HepG2 (cell line): ENCODE results near the gene COPS4. TPM values are rescaled to one million over a fixed set of nuclear protein-coding genes. Genes with fewer than 3 reads are reported as not detected.
A peak's percentile ranks its signal among the peaks of the same experiment; 100 is the strongest.

ENCODE experiments used
- AGO2 ChIP-seq: fragments of 200-400 bp; formaldehyde crosslinking; optimal IDR thresholded peaks from 2 replicates; pipeline ENCODE3; 2017; ENCODE audit warnings: mild to moderate bottlenecking, low read depth, low read length, moderate library complexity
- ATM ChIP-seq: fragments of 450-650 bp; IDR thresholded peaks from 2 replicates; pipeline ENCODE4 v1.7.1; 2017; ENCODE audit warnings: mild to moderate bottlenecking, borderline replicate concordance
- BCL3 ChIP-seq: sonication (generic); formaldehyde crosslinking; IDR thresholded peaks from 2 replicates; pipeline ENCODE4 v1.5.1; 2020; ENCODE audit warnings: mild to moderate bottlenecking, missing genetic modification reagents, moderate library complexity
- CBX5 ChIP-seq: sonication (generic); formaldehyde crosslinking; IDR thresholded peaks from 2 replicates; pipeline ENCODE4 v1.4.0; 2020; ENCODE audit warnings: missing genetic modification reagents, borderline replicate concordance
- CEBPB ChIP-seq: IDR thresholded peaks from 2 replicates; pipeline ENCODE4 v1.6.1; 2011; ENCODE audit warnings: low read depth, low read length, improper control_type of control experiment, borderline replicate concordance
- CTCF ChIP-seq: sonication (generic); formaldehyde crosslinking; IDR thresholded peaks from 2 replicates; pipeline ENCODE4 v1.5.0; 2020; ENCODE audit warnings: mild to moderate bottlenecking, missing genetic modification reagents, moderate library complexity
- ESRRA ChIP-seq: sonication (generic); formaldehyde crosslinking; IDR thresholded peaks from 2 replicates; pipeline ENCODE4 v1.5.1; 2020; ENCODE audit warnings: mild to moderate bottlenecking, low read depth, missing genetic modification reagents
- HMG20B ChIP-seq: conservative IDR thresholded peaks from 2 replicates; pipeline ENCODE4 v1.6.1; 2016; ENCODE audit warnings: missing genetic modification reagents, missing compliant biosample characterization
- KLF15 ChIP-seq: sonication (generic); formaldehyde crosslinking; IDR thresholded peaks from 2 replicates; pipeline ENCODE4 v1.8.1; 2023; ENCODE audit warnings: borderline replicate concordance, mild to moderate bottlenecking, inconsistent platforms, missing genetic modification reagents, mixed read lengths
- ONECUT2 ChIP-seq: sonication (generic); formaldehyde crosslinking; IDR thresholded peaks from 2 replicates; pipeline ENCODE4 v1.4.0; 2020; ENCODE audit warnings: missing genetic modification reagents
- PHF8 ChIP-seq: sonication (generic); formaldehyde crosslinking; IDR thresholded peaks from 2 replicates; pipeline ENCODE4 v1.5.0; 2020; ENCODE audit warnings: missing genetic modification reagents
- SMARCC2 ChIP-seq: fragments of 450-650 bp; IDR thresholded peaks from 2 replicates; pipeline ENCODE4 v1.6.1; 2017; ENCODE audit warnings: antibody characterized with exemption, mild to moderate bottlenecking
- SOX6 ChIP-seq, 2 experiments: fragments of 450-650 bp in 1 of 2; sonication (generic) in 1 of 2; formaldehyde crosslinking in 1 of 2; IDR thresholded peaks; 2 replicates each; pipeline versions ENCODE4 v1.4.0 to v1.6.1; 2017 to 2020; ENCODE audit warnings: antibody characterized with exemption in 1 of 2, mild to moderate bottlenecking in 1 of 2, missing genetic modification reagents in 1 of 2
- TRIM24 ChIP-seq: sonication (generic); formaldehyde crosslinking; IDR thresholded peaks from 2 replicates; pipeline ENCODE4 v1.8.0; 2022; ENCODE audit warnings: mild to moderate bottlenecking, missing genetic modification reagents
- ZBED4 ChIP-seq: sonication (generic); formaldehyde crosslinking; IDR thresholded peaks from 2 replicates; pipeline ENCODE4 v1.4.0; 2020; ENCODE audit warnings: missing genetic modification reagents, borderline replicate concordance
- ZEB1 ChIP-seq: IDR thresholded peaks from 2 replicates; pipeline ENCODE4 v1.6.1; 2012; ENCODE audit warnings: mild to moderate bottlenecking, low read depth, inconsistent platforms; ENCODE audit not compliant: insufficient replicate concordance
- ZFP82 ChIP-seq: sonication (generic); formaldehyde crosslinking; IDR thresholded peaks from 2 replicates; pipeline ENCODE4 v1.5.1; 2020; ENCODE audit warnings: mild to moderate bottlenecking, missing genetic modification reagents, borderline replicate concordance
- ZMAT3 ChIP-seq: sonication (generic); formaldehyde crosslinking; conservative IDR thresholded peaks from 2 replicates; pipeline ENCODE4 v1.7.0; 2021; ENCODE audit warnings: missing genetic modification reagents
- ZNF136 ChIP-seq: sonication (generic); formaldehyde crosslinking; IDR thresholded peaks from 2 replicates; pipeline ENCODE4 v1.8.1; 2022; ENCODE audit warnings: low read depth, mild to moderate bottlenecking, moderate library complexity, missing genetic modification reagents
- ZNF256 ChIP-seq: sonication (generic); formaldehyde crosslinking; conservative IDR thresholded peaks from 2 replicates; pipeline ENCODE4 v1.4.0; 2020; ENCODE audit warnings: missing genetic modification reagents
- ZNF430 ChIP-seq: sonication (generic); formaldehyde crosslinking; IDR thresholded peaks from 2 replicates; pipeline ENCODE4 v1.9.0; 2021; ENCODE audit warnings: mild to moderate bottlenecking, missing genetic modification reagents
- ZNF558 ChIP-seq: sonication (generic); formaldehyde crosslinking; IDR thresholded peaks from 2 replicates; pipeline ENCODE4 v1.9.0; 2022; ENCODE audit warnings: mild to moderate bottlenecking, missing genetic modification reagents, borderline replicate concordance
- ZNF589 ChIP-seq: sonication (generic); formaldehyde crosslinking; conservative IDR thresholded peaks from 2 replicates; pipeline ENCODE4 v1.8.0; 2022; ENCODE audit warnings: mild to moderate bottlenecking, moderate library complexity, missing genetic modification reagents
- ZNF720 ChIP-seq: sonication (generic); formaldehyde crosslinking; IDR thresholded peaks from 2 replicates; pipeline ENCODE4 v1.4.0; 2020; ENCODE audit warnings: missing genetic modification reagents
- polyA plus RNA-seq, 8 experiments: library from polyadenylated mRNA; depleted of rRNA in 3 of 8; stranded (reverse) in 7 of 8; unstranded in 1 of 8; fragments of >200 nt; fragmentation: Illumina TruSeq in 4 of 8; extraction: Trizol in 4 of 8; gene quantifications; 2 replicates each; pipeline versions ENCODE4 v1.2.1 to v1.2.3, GENCODE V29; 2011 to 2016; ENCODE audit warnings: low read depth in 4 of 8, missing spikeins in 1 of 8, mixed read lengths in 1 of 8; ENCODE audit not compliant: insufficient read depth in 1 of 8
- total RNA-seq, 5 experiments: library from RNA; depleted of rRNA; stranded (reverse); fragments of >200 nt; fragmentation: Illumina TruSeq; extraction: Trizol; gene quantifications; 2 replicates each; pipeline ENCODE4 v1.2.3, GENCODE V29; 2016; ENCODE audit warnings: low read depth in 1 of 5

The COPS4 gene
- total and polyA plus RNA-seq, 2 of the 13 experiments (the other 11 are each of a cell fraction or from before 2014, with no cell fraction given) = 28.8 to 52.5 TPM

GRCh38 chr4:83012200-83012686 lies 22.7 kb upstream of the COPS4 start (continued):
- no peak for TF ChIP-seq TRIM24 (CRISPR knock-in tag)
- TF ChIP-seq SOX6 (IDR thresholded peaks at IDR 0.05) = no peak
- no peak for TF ChIP-seq SOX6 (CRISPR knock-in tag; IDR thresholded peaks at IDR 0.05)
- no peak for TF ChIP-seq KLF15 (CRISPR knock-in tag)
- no peak for TF ChIP-seq SMARCC2
- peak; percentile 7; the same call in 1 of the 2 replicates for TF ChIP-seq BCL3
- TF ChIP-seq ZMAT3 (CRISPR knock-in tag) = no peak
- no peak for TF ChIP-seq ZNF558
- TF ChIP-seq ONECUT2 (CRISPR knock-in tag) = no peak
- TF ChIP-seq ZNF256 = no peak
- TF ChIP-seq ZNF136 (CRISPR knock-in tag) = no peak
- peak; percentile 49 for TF ChIP-seq PHF8 (CRISPR knock-in tag)
- TF ChIP-seq CBX5 (CRISPR knock-in tag) = no peak
- TF ChIP-seq ZNF720 (CRISPR knock-in tag) = no peak
- no peak for TF ChIP-seq HMG20B
- no peak for TF ChIP-seq ZBED4 (CRISPR knock-in tag)
- no peak for TF ChIP-seq AGO2
- 0 out of 2 replicates have a peak, but pooled peaks have one; percentile 34 for TF ChIP-seq ZNF589 (CRISPR knock-in tag)
- no peak for TF ChIP-seq ZEB1
- TF ChIP-seq ZNF430 (CRISPR knock-in tag) = no peak
- no peak for TF ChIP-seq CEBPB
- TF ChIP-seq ATM = no peak
- TF ChIP-seq ZFP82 (CRISPR knock-in tag) = no peak
- no peak for TF ChIP-seq ESRRA
- no peak for TF ChIP-seq CTCF
